IMR-90 (cell line): ENCODE measurements around the gene SAG. TPM values are rescaled to one million over a fixed set of nuclear protein-coding genes. Genes with fewer than 3 reads are reported as not detected.

ENCODE experiments used
- ATAC-seq: fragments of 200-7000 bp; cut with Tn5 transposase; 2 replicates; pipeline ENCODE4 v1.9.1; 2020; ENCODE audit warnings: low read depth, mild to moderate bottlenecking, moderate library complexity
- BruUV-seq: library from RNA; stranded (reverse); fragments of 400-500 nt; replicated peaks from 2 replicates; lab custom pipeline; 2021; lab: Mats Ljungman, UMichigan
- CTCF ChIA-PET: fragments of 300-600 bp; formaldehyde crosslinking; extraction: SDS; loops from one replicate; lab custom pipeline; 2021; ENCODE audit warnings: antibody characterized with exemption; lab: Yijun Ruan, JAX
- POLR2A ChIA-PET: fragments of 300-600 bp; sonication (Branson Sonifier 250); formaldehyde crosslinking; loops from one replicate; lab custom pipeline; 2022; ENCODE audit warnings: antibody characterized with exemption; ENCODE audit not compliant: unreplicated experiment; lab: Charles Lee
- DNase-seq: peaks from one replicate; pipeline ENCODE4 v3.0.0; 2013
- H2AFZ ChIP-seq: replicated peaks from 2 replicates; pipeline ENCODE3; 2013; ENCODE audit warnings: low read length, mild to moderate bottlenecking; ENCODE audit not compliant: poor library complexity
- H2AK5ac ChIP-seq: 2 replicates; pipeline ENCODE4 v1.6.1; 2013; ENCODE audit warnings: low read depth, low read length, inconsistent platforms
- H2AK9ac ChIP-seq: replicated peaks from 2 replicates; pipeline ENCODE3; 2013; ENCODE audit warnings: mild to moderate bottlenecking, low read depth, low read length, moderate library complexity; ENCODE audit not compliant: poor library complexity
- H2BK120ac ChIP-seq: 2 replicates; pipeline ENCODE4 v1.6.1; 2013; ENCODE audit warnings: low read depth, low read length, inconsistent platforms
- H2BK15ac ChIP-seq: 3 replicates; pipeline ENCODE4 v1.6.1; 2013; ENCODE audit warnings: low read depth, low read length, inconsistent platforms
- H2BK20ac ChIP-seq: 2 replicates; pipeline ENCODE4 v1.6.1; 2013; ENCODE audit warnings: low read depth, mild to moderate bottlenecking, inconsistent platforms, low read length, moderate library complexity
- H2BK5ac ChIP-seq: 2 replicates; pipeline ENCODE4 v1.6.1; 2013; ENCODE audit warnings: mild to moderate bottlenecking, low read depth, low read length, inconsistent platforms; ENCODE audit not compliant: poor library complexity, severe bottlenecking
- H3K14ac ChIP-seq: replicated peaks from 2 replicates; pipeline ENCODE4 v1.6.1; 2013; ENCODE audit warnings: low read depth, low read length, inconsistent platforms
- H3K18ac ChIP-seq: 2 replicates; pipeline ENCODE4 v1.6.1; 2013; ENCODE audit warnings: low read depth, low read length, control low read depth
- H3K23ac ChIP-seq: 2 replicates; pipeline ENCODE4 v1.6.1; 2013; ENCODE audit warnings: low read depth, low read length, inconsistent platforms
- H3K27ac ChIP-seq: 2 replicates; pipeline ENCODE4 v1.5.1; 2013; ENCODE audit warnings: mild to moderate bottlenecking, control low read depth, low read length; ENCODE audit not compliant: insufficient read depth
- H3K27me3 ChIP-seq: 2 replicates; pipeline ENCODE4 v1.6.1; 2013; ENCODE audit warnings: low read length; ENCODE audit not compliant: control insufficient read depth, insufficient read depth
- H3K36me3 ChIP-seq: 2 replicates; pipeline ENCODE4 v1.6.1; 2013; ENCODE audit warnings: low read length, mixed read lengths; ENCODE audit not compliant: control insufficient read depth, insufficient read depth
- H3K4ac ChIP-seq: 2 replicates; pipeline ENCODE4 v1.6.1; 2013; ENCODE audit warnings: low read depth, low read length, inconsistent platforms
- H3K4me1 ChIP-seq: 2 replicates; pipeline ENCODE4 v1.6.1; 2013; ENCODE audit warnings: low read length, mixed read lengths; ENCODE audit not compliant: control insufficient read depth, insufficient read depth
- H3K4me2 ChIP-seq: 2 replicates; pipeline ENCODE4 v1.6.1; 2013; ENCODE audit warnings: low read depth, mild to moderate bottlenecking, control low read depth, low read length, moderate library complexity
- H3K4me3 ChIP-seq: 2 replicates; pipeline ENCODE4 v1.5.1; 2013; ENCODE audit warnings: low read depth, mild to moderate bottlenecking, control low read depth, low read length, moderate library complexity; ENCODE audit not compliant: insufficient read depth
- H3K56ac ChIP-seq: 2 replicates; pipeline ENCODE4 v1.6.1; 2013; ENCODE audit warnings: low read length, inconsistent platforms; ENCODE audit not compliant: insufficient read depth; ENCODE audit errors: extremely low read depth
- H3K79me1 ChIP-seq, 2 experiments: 2 replicates each; pipeline ENCODE4 v1.6.1; 2013; ENCODE audit warnings: low read length in 2 of 2, inconsistent platforms in 1 of 2, low read depth in 1 of 2
- H3K9ac ChIP-seq: 2 replicates; pipeline ENCODE4 v1.6.1; 2013; ENCODE audit warnings: low read depth, low read length, control low read depth
- H3K9me1 ChIP-seq: 2 replicates; pipeline ENCODE4 v1.6.1; 2013; ENCODE audit warnings: low read length, inconsistent platforms; ENCODE audit not compliant: insufficient read depth
- H3K9me3 ChIP-seq: 2 replicates; pipeline ENCODE4 v1.6.1; 2013; ENCODE audit warnings: low read length; ENCODE audit not compliant: control insufficient read depth, insufficient read depth
- H4K20me1 ChIP-seq: 2 replicates; pipeline ENCODE4 v1.6.1; 2013; ENCODE audit warnings: low read length, inconsistent platforms; ENCODE audit not compliant: insufficient read depth
- H4K5ac ChIP-seq: 2 replicates; pipeline ENCODE4 v1.6.1; 2013; ENCODE audit warnings: mild to moderate bottlenecking, low read depth, low read length, control low read depth
- H4K8ac ChIP-seq, 2 experiments: 2 replicates each; pipeline ENCODE4 v1.6.1; 2013; ENCODE audit warnings: low read depth in 2 of 2, low read length in 2 of 2, control low read depth in 1 of 2, inconsistent platforms in 1 of 2
- H4K91ac ChIP-seq: 2 replicates; pipeline ENCODE4 v1.6.1; 2013; ENCODE audit warnings: low read depth, low read length, inconsistent platforms; ENCODE audit not compliant: insufficient read depth
- BHLHE40 ChIP-seq: fragments of 150-350 bp; IDR thresholded peaks from 2 replicates; pipeline ENCODE4 v1.6.1; 2016; ENCODE audit warnings: mild to moderate bottlenecking, low read depth, low read length
- CHD1 ChIP-seq: IDR thresholded peaks from 2 replicates; pipeline ENCODE4 v1.6.1; 2012; ENCODE audit warnings: low read depth, low read length, improper control_type of control experiment
- WGBS, 2 experiments: methylation state at CpG; one replicate each; pipeline versions ENCODE4 v1.1.5 to v1.1.7; 2013; ENCODE audit warnings: missing lambda C conversion rate in 2 of 2; ENCODE audit not compliant: insufficient read length in 1 of 2; ENCODE audit errors: extremely low coverage in 2 of 2; 5-methylcytosine and 5-hydroxymethylcytosine counted together
- dilution Hi-C: fragments of 300-500 bp; cut with HindIII; formaldehyde crosslinking; loops from one replicate; pipeline ENCODE4 v1.14.3; 2018; ENCODE audit warnings: low sequenced_read_pairs; ENCODE audit not compliant: unreplicated experiment
- in situ Hi-C: fragments of 300-500 bp; cut with MboI; formaldehyde crosslinking; loops from 3 replicates; pipeline ENCODE4 v1.14.3; 2019; ENCODE audit warnings: low sequenced_read_pairs, inconsistent platforms, mixed read lengths
- intact Hi-C: fragments of 100-400 bp; cut with micrococcal nuclease; formaldehyde crosslinking; loops from 2 replicates; pipeline ENCODE4 v1.10.0; 2022
- polyA plus RNA-seq, 3 experiments: library from polyadenylated mRNA; depleted of rRNA; stranded (reverse); fragments of >200 nt; gene quantifications; 2 replicates each; pipeline ENCODE4 v1.2.3, GENCODE V29; 2012; ENCODE audit warnings: low replicate concordance in 1 of 3
- total RNA-seq: library from RNA; depleted of rRNA; stranded (reverse); fragments of >200 nt; gene quantifications from 2 replicates; pipeline ENCODE4 v1.2.3, GENCODE V29; 2012
- TF ChIP-seq, protein P1 (sequence below): fragments of 150-350 bp; IDR thresholded peaks from 2 replicates; pipeline ENCODE4 v1.6.1; 2017; ENCODE audit warnings: mild to moderate bottlenecking, antibody characterized with exemption, low read length, low read depth

The SAG gene
- total and polyA plus RNA-seq, 2 of the 4 experiments (the other 2 are of a cell fraction): not detected

- TF ChIP-seq CHD1: no peak
- TF ChIP-seq BHLHE40: no peak
- TF ChIP-seq, protein P1, sequence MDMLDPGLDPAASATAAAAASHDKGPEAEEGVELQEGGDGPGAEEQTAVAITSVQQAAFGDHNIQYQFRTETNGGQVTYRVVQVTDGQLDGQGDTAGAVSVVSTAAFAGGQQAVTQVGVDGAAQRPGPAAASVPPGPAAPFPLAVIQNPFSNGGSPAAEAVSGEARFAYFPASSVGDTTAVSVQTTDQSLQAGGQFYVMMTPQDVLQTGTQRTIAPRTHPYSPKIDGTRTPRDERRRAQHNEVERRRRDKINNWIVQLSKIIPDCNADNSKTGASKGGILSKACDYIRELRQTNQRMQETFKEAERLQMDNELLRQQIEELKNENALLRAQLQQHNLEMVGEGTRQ: no peak
- dilution Hi-C loops (no loop called here), intact Hi-C loops (no loop called here), in situ Hi-C loops (no loop called here)
- H3K14ac ChIP-seq: no peak overlapping the region
- H3K36me3 ChIP-seq: peaks cover 1% of the 10 kb centered on the region; the same call in 1 of the 2 replicates
- peaks cover 29 to 37% of the 10 kb centered on the region in 2 experiments for H3K79me1 ChIP-seq
- H4K20me1 ChIP-seq: peaks cover 9% of the 10 kb centered on the region
- H4K5ac ChIP-seq: no peak overlapping the region
- no peaks in the 10 kb centered on the region for H3K9me3 ChIP-seq
- no peak overlapping the region for H3K4me3 ChIP-seq
- CTCF ChIA-PET: no interaction called here
- H3K27ac ChIP-seq: no peak overlapping the region
- no peak overlapping the region for H3K9ac ChIP-seq
- no peak overlapping the region for H3K18ac ChIP-seq
- no peak overlapping the region for H4K8ac ChIP-seq
- WGBS, 2 experiments: 83% methylated on average over 1 of the region's 4 CpGs; no CpG with 5 or more reads in 1 of the 2 experiments
- H4K91ac ChIP-seq: no peak overlapping the region
- no peak overlapping the region for H2BK120ac ChIP-seq
- H2BK20ac ChIP-seq: no peak overlapping the region
- BruUV-seq: no TSS peak
- no peak overlapping the region for H2AFZ ChIP-seq
- ATAC-seq: no peak
- H3K27me3 ChIP-seq: no peaks in the 10 kb centered on the region
- H2AK5ac ChIP-seq: no peak overlapping the region
- H3K4me1 ChIP-seq: no peaks in the 10 kb centered on the region; the same call in 1 of the 2 replicates
- DNase-seq: no peak
- H2AK9ac ChIP-seq: no peak overlapping the region
- no peak overlapping the region for H3K4me2 ChIP-seq
- no peak overlapping the region for H2BK5ac ChIP-seq
- peaks cover 4% of the 10 kb centered on the region; the same call in 1 of the 2 replicates for H3K9me1 ChIP-seq
- POLR2A ChIA-PET: no interaction called here
- no peak overlapping the region for H3K56ac ChIP-seq
- H3K23ac ChIP-seq: no peak overlapping the region
- H2BK15ac ChIP-seq: no peak overlapping the region
- H3K4ac ChIP-seq: no peak overlapping the region
Observed at GRCh38 chr2:233360771-233361176, 53.2 kb downstream of the SAG start.
